H1 (cell line): ENCODE data around the gene MACROD2. TPM values are rescaled to one million over a fixed set of nuclear protein-coding genes. Genes with fewer than 3 reads are reported as not detected.

ENCODE experiments used
- CTCF ChIA-PET: fragments of 300-600 bp; sonication (Branson Sonifier 250); formaldehyde crosslinking; loops from one replicate; lab custom pipeline; 2021; ENCODE audit not compliant: partially characterized antibody; lab: Charles Lee
- POLR2A ChIA-PET: fragments of 300-600 bp; sonication (Branson Sonifier 250); formaldehyde crosslinking; loops from one replicate; lab custom pipeline; 2021; ENCODE audit warnings: inconsistent platforms; ENCODE audit not compliant: partially characterized antibody; lab: Charles Lee
- DNase-seq, 2 experiments: peaks; one replicate each; pipeline versions ENCODE4 v3.0.0 to v3.0.0-alpha.2; 2010 to 2022; ENCODE audit warnings: low spot score in 2 of 2, low read depth in 1 of 2, mixed read lengths in 1 of 2
- FAIRE-seq: peaks from 2 replicates; lab custom pipeline; 2011; peaks lifted over from hg19 to GRCh38; lab: Jason Lieb, UNC
- H2AFZ ChIP-seq: 2 replicates; pipeline ENCODE4 v1.8.1; 2012; ENCODE audit warnings: low read length, inconsistent platforms
- H2AK5ac ChIP-seq: 2 replicates; pipeline ENCODE4 v1.6.1; 2013; ENCODE audit warnings: low read depth, low read length
- H2BK120ac ChIP-seq: replicated peaks from 2 replicates; pipeline ENCODE3; 2013; ENCODE audit warnings: low read depth, low read length, inconsistent platforms
- H2BK12ac ChIP-seq: 2 replicates; pipeline ENCODE4 v1.6.1; 2013; ENCODE audit warnings: low read depth, low read length
- H2BK15ac ChIP-seq: 2 replicates; pipeline ENCODE4 v1.6.1; 2013; ENCODE audit warnings: low read length
- H2BK20ac ChIP-seq: 2 replicates; pipeline ENCODE4 v1.6.1; 2013; ENCODE audit warnings: low read length
- H2BK5ac ChIP-seq: 2 replicates; pipeline ENCODE4 v1.6.1; 2013; ENCODE audit warnings: low read depth, low read length
- H3K14ac ChIP-seq: 2 replicates; pipeline ENCODE4 v1.6.1; 2013; ENCODE audit warnings: inconsistent platforms; ENCODE audit not compliant: insufficient read length
- H3K18ac ChIP-seq: 2 replicates; pipeline ENCODE4 v1.6.1; 2013; ENCODE audit warnings: low read length; ENCODE audit errors: extremely low read depth
- H3K23ac ChIP-seq: 2 replicates; pipeline ENCODE4 v1.6.1; 2013; ENCODE audit warnings: inconsistent platforms; ENCODE audit not compliant: insufficient read length
- H3K23me2 ChIP-seq: 2 replicates; pipeline ENCODE4 v1.6.1; 2013; ENCODE audit warnings: low read depth, low read length
- H3K27ac ChIP-seq: 2 replicates; pipeline ENCODE4 v1.6.1; 2011; ENCODE audit warnings: low read depth, low read length, inconsistent platforms
- H3K27me3 ChIP-seq, 4 experiments: replicated peaks in 1 of 4; 1 replicate in 1 of 4; 2 replicates in 3 of 4; pipeline versions ENCODE4 v1.6.1 to v1.8.1; 2011 to 2013; ENCODE audit warnings: low read length in 3 of 4, mild to moderate bottlenecking in 3 of 4, inconsistent platforms in 2 of 4, mixed read lengths in 2 of 4, moderate library complexity in 1 of 4; ENCODE audit not compliant: control insufficient read depth in 3 of 4, insufficient read depth in 3 of 4; ENCODE audit errors: extremely low read depth in 1 of 4
- H3K36me3 ChIP-seq, 4 experiments: 2 replicates each; pipeline versions ENCODE4 v1.6.1 to v1.8.1; 2011 to 2013; ENCODE audit warnings: mild to moderate bottlenecking in 4 of 4, low read length in 3 of 4, moderate library complexity in 2 of 4, control low read depth in 1 of 4, inconsistent platforms in 1 of 4; ENCODE audit not compliant: insufficient read depth in 4 of 4, control insufficient read depth in 2 of 4
- H3K4ac ChIP-seq: replicated peaks from 2 replicates; pipeline ENCODE3; 2013; ENCODE audit warnings: low read length, low read depth, mixed read lengths, inconsistent platforms; ENCODE audit not compliant: insufficient read length
- H3K4me1 ChIP-seq, 4 experiments: replicated peaks in 1 of 4; 1 replicate in 1 of 4; 2 replicates in 3 of 4; pipeline versions ENCODE4 v1.6.1 to v1.8.1; 2011 to 2013; ENCODE audit warnings: low read length in 3 of 4, inconsistent platforms in 2 of 4, mixed read lengths in 1 of 4; ENCODE audit not compliant: insufficient read depth in 4 of 4, control insufficient read depth in 3 of 4
- H3K4me2 ChIP-seq, 2 experiments: 2 replicates each; pipeline versions ENCODE4 v1.6.1 to v1.8.1; 2011 to 2013; ENCODE audit warnings: low read depth in 2 of 2, low read length in 2 of 2, control low read depth in 1 of 2, inconsistent platforms in 1 of 2, mild to moderate bottlenecking in 1 of 2; ENCODE audit not compliant: insufficient read depth in 1 of 2
- H3K4me3 ChIP-seq, 4 experiments: fragments of 200-600, 300-600 bp in 1 of 4; sonication (generic), shearing (Covaris generic), sonication (Bioruptor Twin) in 1 of 4; 2 replicates each; pipeline versions ENCODE4 v1.5.1 to v1.8.1; 2011 to 2016; ENCODE audit warnings: low read length in 4 of 4, low read depth in 3 of 4, control low read depth in 2 of 4, inconsistent platforms in 2 of 4, mild to moderate bottlenecking in 2 of 4, mixed read lengths in 1 of 4, moderate library complexity in 1 of 4; ENCODE audit not compliant: insufficient read depth in 2 of 4; ENCODE audit errors: extremely low read depth in 1 of 4
- H3K56ac ChIP-seq: replicated peaks from 2 replicates; pipeline ENCODE3; 2013; ENCODE audit warnings: low read depth, mild to moderate bottlenecking, mixed read lengths, low read length, inconsistent platforms; ENCODE audit not compliant: insufficient read length
- H3K79me1 ChIP-seq: 2 replicates; pipeline ENCODE4 v1.6.1; 2013; ENCODE audit warnings: low read depth, low read length, control low read depth
- H3K79me2 ChIP-seq, 2 experiments: 2 replicates each; pipeline versions ENCODE4 v1.6.1 to v1.8.1; 2012 to 2013; ENCODE audit warnings: low read length in 2 of 2, mild to moderate bottlenecking in 2 of 2, inconsistent platforms in 1 of 2; ENCODE audit not compliant: insufficient read depth in 2 of 2, control insufficient read depth in 1 of 2
- H3K9ac ChIP-seq, 4 experiments: replicated peaks in 1 of 4; 1 replicate in 1 of 4; 2 replicates in 3 of 4; pipeline versions ENCODE4 v1.6.1 to v1.8.1; 2011 to 2013; ENCODE audit warnings: low read depth in 3 of 4, low read length in 3 of 4, control low read depth in 2 of 4, mild to moderate bottlenecking in 2 of 4, moderate library complexity in 2 of 4, inconsistent platforms in 1 of 4; ENCODE audit errors: extremely low read depth in 1 of 4
- H3K9me3 ChIP-seq, 2 experiments: 2 replicates each; pipeline versions ENCODE4 v1.6.1 to v1.8.1; 2012 to 2013; ENCODE audit warnings: mild to moderate bottlenecking in 2 of 2, moderate library complexity in 2 of 2, control low read depth in 1 of 2, inconsistent platforms in 1 of 2, low read depth in 1 of 2, low read length in 1 of 2, mixed read lengths in 1 of 2; ENCODE audit not compliant: insufficient read depth in 2 of 2
- H4K20me1 ChIP-seq, 2 experiments: replicated peaks in 1 of 2; 2 replicates each; pipeline versions ENCODE3 to v1.8.1; 2011 to 2013; ENCODE audit warnings: inconsistent platforms in 2 of 2, low read length in 2 of 2, mild to moderate bottlenecking in 1 of 2; ENCODE audit not compliant: insufficient read depth in 2 of 2, control insufficient read depth in 1 of 2
- H4K5ac ChIP-seq: 2 replicates; pipeline ENCODE4 v1.6.1; 2013; ENCODE audit warnings: low read length, low read depth, mixed read lengths, inconsistent platforms; ENCODE audit not compliant: insufficient read length
- H4K8ac ChIP-seq: 2 replicates; pipeline ENCODE4 v1.8.0; 2013; ENCODE audit warnings: mild to moderate bottlenecking, moderate library complexity, low read length, inconsistent platforms; ENCODE audit not compliant: insufficient read depth; ENCODE audit errors: extremely low read depth
- H4K91ac ChIP-seq: replicated peaks from 2 replicates; pipeline ENCODE3; 2013; ENCODE audit warnings: low read length, mixed read lengths, inconsistent platforms; ENCODE audit not compliant: insufficient read length
- TAF1 ChIP-seq: IDR thresholded peaks from 2 replicates; pipeline ENCODE4 v1.6.1; 2011; ENCODE audit warnings: mild to moderate bottlenecking, low read depth, low read length
- WGBS, 2 experiments: shearing (Covaris generic) in 1 of 2; methylation state at CpG; one replicate each; pipeline versions ENCODE4 v1.1.6 to v1.1.7; 2013 to 2015; ENCODE audit warnings: low lambda C conversion rate in 2 of 2, mixed read lengths in 2 of 2, inconsistent platforms in 1 of 2, low coverage in 1 of 2, missing lambda C conversion rate in 1 of 2; ENCODE audit not compliant: insufficient replicate concordance in 2 of 2, insufficient coverage in 1 of 2, insufficient read length in 1 of 2; ENCODE audit errors: extremely low coverage in 1 of 2, missing lambda C conversion rate in 1 of 2; 5-methylcytosine and 5-hydroxymethylcytosine counted together
- polyA plus RNA-seq, 7 experiments: library from polyadenylated mRNA; depleted of rRNA in 3 of 7; stranded (reverse) in 5 of 7; unstranded in 2 of 7; fragments of >200 nt in 5 of 7; fragments of 200-250 nt in 2 of 7; gene quantifications; 1 replicate in 5 of 7; 2 replicates in 1 of 7; 4 replicates in 1 of 7; pipeline versions ENCODE4 v1.2.1 to v1.2.3, GENCODE V29; 2011 to 2013; ENCODE audit warnings: missing spikeins in 2 of 7, mixed read lengths in 2 of 7
- total RNA-seq: library from RNA; stranded (reverse); fragmentation: NEBNext Ultra II Directional; extraction: Animal tissue kit (Norgen Biotek cat#: 25700); gene quantifications from 2 replicates; pipeline ENCODE4 v1.2.1, GENCODE V29; 2021

MACROD2 gene
- total and polyA plus RNA-seq, 2 of the 8 experiments (the other 6 are each of a cell fraction or from before 2014, with no cell fraction given) = 0.70 to 3.9 TPM

DNA sequence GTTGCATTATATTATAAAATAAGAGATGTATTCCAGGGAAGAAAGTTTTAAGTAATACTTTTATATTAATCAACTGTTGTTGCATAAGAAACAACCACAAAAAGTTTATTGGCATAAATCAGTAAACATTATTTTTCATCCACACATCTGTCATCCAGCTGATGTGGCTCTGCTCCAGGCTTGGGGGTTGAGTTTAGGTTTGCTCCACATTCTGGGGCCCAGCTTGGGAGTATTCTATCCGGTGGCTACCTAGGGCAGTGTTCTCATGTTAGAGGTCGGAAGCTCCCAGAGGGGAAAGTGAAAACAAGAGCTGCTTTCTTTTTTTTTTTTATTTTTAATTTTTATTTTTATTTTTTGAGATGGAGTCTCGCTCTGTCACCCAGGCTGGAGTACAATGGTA is 1070.5 kb downstream of the MACROD2 start:
- no peak overlapping the region for H3K27ac ChIP-seq
- H3K56ac ChIP-seq = no peak overlapping the region
- H3K4ac ChIP-seq = no peak overlapping the region
- H3K79me1 ChIP-seq = no peaks in the 10 kb centered on the region
- H3K4me2 ChIP-seq = no peak overlapping the region
- H3K9me3 ChIP-seq = no peaks in the 10 kb centered on the region
- FAIRE-seq (no peak), DNase-seq (no peak)
- H3K4me3 ChIP-seq = no peak overlapping the region
- H3K23me2 ChIP-seq = no peaks in the 10 kb centered on the region
- ChIA-PET CTCF (no interaction called here), POLR2A (no interaction called here)
- H2AK5ac ChIP-seq = no peak overlapping the region
- no peak overlapping the region for H2AFZ ChIP-seq
- no peaks in the 10 kb centered on the region for H3K27me3 ChIP-seq
- no peaks in the 10 kb centered on the region for H3K79me2 ChIP-seq
- TF ChIP-seq TAF1 = no peak
- WGBS, 2 experiments = 90% methylated on average over 3 of the region's 3 CpGs; no CpG with 5 or more reads in 1 of the 2 experiments
- no peak overlapping the region for H4K91ac ChIP-seq
- no peak overlapping the region for H3K18ac ChIP-seq
- H3K14ac ChIP-seq = no peak overlapping the region
- H3K23ac ChIP-seq = no peak overlapping the region
- H3K36me3 ChIP-seq = no peaks in the 10 kb centered on the region
- no peak overlapping the region for H2BK5ac ChIP-seq
- no peak overlapping the region for H4K8ac ChIP-seq
- H2BK120ac ChIP-seq = no peak overlapping the region
- H2BK12ac ChIP-seq = no peak overlapping the region
- no peaks in the 10 kb centered on the region for H4K20me1 ChIP-seq
- H3K9ac ChIP-seq = no peak overlapping the region
- peaks cover 0 to 2% (median 0%) of the 10 kb centered on the region in 4 experiments; a peak in 1 of 7 replicates for H3K4me1 ChIP-seq
- no peak overlapping the region for H4K5ac ChIP-seq
- H2BK15ac ChIP-seq = no peak overlapping the region
- no peak overlapping the region for H2BK20ac ChIP-seq
